Breast epithelium (tissue), 3 donors: ENCODE measurements around the gene VCL.

Experiments
- POLR2A ChIP-seq: fragments of 450-650 bp; IDR thresholded peaks from one replicate; pipeline ENCODE4 v1.6.1; 2016; ENCODE audit warnings: antibody characterized with exemption, mild to moderate bottlenecking, moderate library complexity
- POLR2AphosphoS5 ChIP-seq, 3 donors: sonication (generic); formaldehyde crosslinking; IDR thresholded peaks; one replicate each; pipeline ENCODE4 v1.6.1; 2017; ENCODE audit warnings: antibody characterized with exemption in 3 of 3
- TF ChIP-seq, protein P1 (sequence below), 3 donors: fragments of 450-650 bp; IDR thresholded peaks; one replicate each; pipeline ENCODE4 v1.5.1; 2016 to 2017; ENCODE audit warnings: antibody characterized with exemption in 3 of 3, mild to moderate bottlenecking in 3 of 3, moderate library complexity in 3 of 3

DNA sequence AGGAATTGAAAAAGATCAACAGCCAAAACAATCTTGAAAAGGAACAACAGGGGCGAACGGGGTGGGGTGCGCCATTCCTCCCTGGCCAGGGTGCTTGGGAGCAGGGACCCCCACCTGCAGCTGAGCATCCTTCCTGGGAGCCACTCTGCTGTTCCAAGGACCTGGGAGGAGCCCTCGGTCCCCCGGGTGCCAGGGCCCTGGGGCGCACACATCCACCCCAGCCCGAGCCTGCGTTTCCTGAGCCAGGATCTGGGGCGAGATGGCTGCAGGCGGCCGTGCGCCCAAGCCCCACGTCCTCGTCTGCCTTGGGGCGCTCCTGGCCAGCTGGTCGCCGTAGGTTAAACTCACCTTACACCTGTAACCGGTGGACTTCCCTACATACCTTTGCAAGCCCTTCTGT is 142.1 kb downstream of the VCL start:
- TF ChIP-seq, protein P1, sequence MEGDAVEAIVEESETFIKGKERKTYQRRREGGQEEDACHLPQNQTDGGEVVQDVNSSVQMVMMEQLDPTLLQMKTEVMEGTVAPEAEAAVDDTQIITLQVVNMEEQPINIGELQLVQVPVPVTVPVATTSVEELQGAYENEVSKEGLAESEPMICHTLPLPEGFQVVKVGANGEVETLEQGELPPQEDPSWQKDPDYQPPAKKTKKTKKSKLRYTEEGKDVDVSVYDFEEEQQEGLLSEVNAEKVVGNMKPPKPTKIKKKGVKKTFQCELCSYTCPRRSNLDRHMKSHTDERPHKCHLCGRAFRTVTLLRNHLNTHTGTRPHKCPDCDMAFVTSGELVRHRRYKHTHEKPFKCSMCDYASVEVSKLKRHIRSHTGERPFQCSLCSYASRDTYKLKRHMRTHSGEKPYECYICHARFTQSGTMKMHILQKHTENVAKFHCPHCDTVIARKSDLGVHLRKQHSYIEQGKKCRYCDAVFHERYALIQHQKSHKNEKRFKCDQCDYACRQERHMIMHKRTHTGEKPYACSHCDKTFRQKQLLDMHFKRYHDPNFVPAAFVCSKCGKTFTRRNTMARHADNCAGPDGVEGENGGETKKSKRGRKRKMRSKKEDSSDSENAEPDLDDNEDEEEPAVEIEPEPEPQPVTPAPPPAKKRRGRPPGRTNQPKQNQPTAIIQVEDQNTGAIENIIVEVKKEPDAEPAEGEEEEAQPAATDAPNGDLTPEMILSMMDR (IDR thresholded peaks at IDR 0.05) = no peak
- TF ChIP-seq POLR2AphosphoS5 (IDR thresholded peaks at IDR 0.05) = no peak
- no peak for TF ChIP-seq POLR2A
